Immature natural killer cell (primary cell): ENCODE data around the gene FPR2. TPM values are rescaled to one million over a fixed set of nuclear protein-coding genes. Genes with fewer than 3 reads are reported as not detected.
"Not testable (repeated sequence)": the region's sequence is repeated elsewhere in the genome, so short reads cannot be mapped to it uniquely, and the experiment has no call there.

Experiments used
- DNase-seq, 3 donors: peaks; one replicate each; pipeline ENCODE4 v3.0.0; 2022; ENCODE audit warnings: mixed read lengths in 1 of 3
- H3K27ac Mint-ChIP-seq, 6 donors: one replicate each; pipeline ENCODE4 v1.8.0; 2020; ENCODE audit warnings: mixed read lengths in 6 of 6, mild to moderate bottlenecking in 5 of 6, inconsistent platforms in 4 of 6, moderate library complexity in 3 of 6
- H3K27me3 Mint-ChIP-seq, 3 donors: one replicate each; pipeline ENCODE4 v1.8.0; 2020 to 2021; ENCODE audit warnings: low read depth in 3 of 3, mild to moderate bottlenecking in 3 of 3, mixed read lengths in 3 of 3, moderate library complexity in 3 of 3, inconsistent platforms in 1 of 3
- H3K36me3 Mint-ChIP-seq, 3 donors: one replicate each; pipeline ENCODE4 v1.8.0; 2020; ENCODE audit warnings: mixed read lengths in 3 of 3, inconsistent platforms in 2 of 3, mild to moderate bottlenecking in 2 of 3
- H3K4me1 Mint-ChIP-seq, 2 donors: one replicate each; pipeline ENCODE4 v1.8.0; 2020; ENCODE audit warnings: inconsistent platforms in 2 of 2, mild to moderate bottlenecking in 2 of 2, mixed read lengths in 2 of 2, moderate library complexity in 1 of 2
- H3K4me3 Mint-ChIP-seq, 5 donors: one replicate each; pipeline ENCODE4 v1.8.0; 2020; ENCODE audit warnings: mild to moderate bottlenecking in 5 of 5, mixed read lengths in 5 of 5, inconsistent platforms in 3 of 5, moderate library complexity in 3 of 5
- H3K9me3 Mint-ChIP-seq, 6 donors: one replicate each; pipeline ENCODE4 v1.8.0; 2020; ENCODE audit warnings: mild to moderate bottlenecking in 6 of 6, mixed read lengths in 6 of 6, inconsistent platforms in 4 of 6, moderate library complexity in 3 of 6
- polyA plus RNA-seq, 3 donors: library from polyadenylated mRNA; unstranded; fragments of 300-500 nt; fragmentation: Illumina TruSeq; gene quantifications; one replicate each; pipeline ENCODE4 v1.2.3, GENCODE V29; 2021

The FPR2 gene
- polyA plus RNA-seq, 3 donors from 2014 or later: not detected

DNA sequence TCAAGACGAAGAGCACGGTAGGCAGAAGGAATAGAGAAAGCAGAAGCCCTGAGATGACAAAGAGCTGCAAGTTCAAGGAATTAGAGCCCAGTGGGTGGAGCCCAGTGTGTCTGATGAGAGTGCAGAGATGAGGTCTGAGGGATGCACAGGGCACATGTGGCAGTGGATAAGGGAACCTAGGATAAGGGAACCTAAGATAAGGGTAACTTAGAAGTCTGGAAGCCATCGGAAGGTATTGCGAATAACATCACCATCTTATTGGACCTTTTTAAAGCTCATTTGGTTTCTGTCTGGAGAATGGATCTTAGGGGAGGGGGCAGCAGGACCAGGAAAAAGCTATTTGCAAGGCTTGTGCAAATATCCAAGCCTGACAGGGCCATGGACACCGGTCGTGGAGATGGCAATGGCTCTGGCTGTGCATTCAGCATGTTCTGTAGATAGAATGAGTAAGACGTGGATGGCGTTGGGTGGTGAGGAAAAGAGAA is 35.3 kb downstream of the FPR2 start:
- no peaks in the 10 kb centered on the region for H3K4me1 Mint-ChIP-seq
- H3K9me3 Mint-ChIP-seq: peaks cover 0 to 6% (median 0%) of the 10 kb centered on the region in 6 donors
- no peak overlapping the region for H3K27ac Mint-ChIP-seq
- no peak for DNase-seq
- peaks cover 0 to 11% (median 1%) of the 10 kb centered on the region in 3 donors for H3K27me3 Mint-ChIP-seq
- peaks cover 0 to 4% (median 0%) of the 10 kb centered on the region in 3 donors for H3K36me3 Mint-ChIP-seq
- no peak overlapping the region for H3K4me3 Mint-ChIP-seq

DNA sequence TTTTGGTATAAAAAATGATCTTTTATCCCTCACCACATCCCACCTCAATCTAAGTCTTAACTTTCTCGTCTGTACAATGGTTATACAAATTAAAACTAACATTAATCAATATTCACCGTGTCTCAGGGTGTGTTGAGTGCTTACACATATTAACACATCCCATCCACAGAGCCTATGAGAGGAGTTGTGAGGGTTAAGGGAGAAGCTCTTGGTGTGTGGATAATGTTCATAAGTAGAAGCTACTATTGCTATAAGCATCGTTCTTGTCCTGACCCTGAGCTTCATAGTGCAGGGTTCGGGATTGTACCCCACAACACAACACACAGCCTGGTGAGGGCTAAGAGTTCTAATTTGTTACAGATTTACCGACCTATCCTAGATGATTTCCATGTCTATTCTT is 36.5 kb downstream of the FPR2 start:
- Mint-ChIP-seq H3K36me3 (peaks cover 0 to 4% (median 0%) of the 10 kb centered on the region in 3 donors), H3K4me3 (no peak overlapping the region), H3K9me3 (peaks cover 0 to 6% (median 0%) of the 10 kb centered on the region in 6 donors), H3K4me1 (no peaks in the 10 kb centered on the region), H3K27me3 (peaks cover 0 to 11% (median 1%) of the 10 kb centered on the region in 3 donors), H3K27ac (no peak overlapping the region)
- no peak for DNase-seq

DNA sequence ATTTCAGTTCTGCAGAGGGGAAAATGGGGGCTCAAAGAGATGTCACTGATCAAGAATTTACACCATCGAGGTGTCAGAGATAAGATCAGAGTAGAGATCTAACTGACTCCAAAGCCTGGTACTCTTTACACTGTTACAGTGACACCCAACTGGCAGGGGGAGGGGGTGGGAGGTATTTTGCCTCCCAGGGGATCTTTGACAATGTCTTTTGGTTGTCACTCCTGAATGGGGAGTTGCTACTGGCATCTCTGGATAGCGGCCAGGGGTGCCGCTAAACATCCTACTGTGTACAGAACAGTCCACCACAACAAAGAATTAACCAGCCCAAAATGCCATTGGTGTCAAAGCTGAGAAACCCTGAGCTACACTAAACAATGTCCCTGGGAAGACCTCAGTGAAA is 37.1 kb downstream of the FPR2 start:
- no peak for DNase-seq
- no peak overlapping the region for H3K4me3 Mint-ChIP-seq
- no peak overlapping the region for H3K27ac Mint-ChIP-seq

DNA sequence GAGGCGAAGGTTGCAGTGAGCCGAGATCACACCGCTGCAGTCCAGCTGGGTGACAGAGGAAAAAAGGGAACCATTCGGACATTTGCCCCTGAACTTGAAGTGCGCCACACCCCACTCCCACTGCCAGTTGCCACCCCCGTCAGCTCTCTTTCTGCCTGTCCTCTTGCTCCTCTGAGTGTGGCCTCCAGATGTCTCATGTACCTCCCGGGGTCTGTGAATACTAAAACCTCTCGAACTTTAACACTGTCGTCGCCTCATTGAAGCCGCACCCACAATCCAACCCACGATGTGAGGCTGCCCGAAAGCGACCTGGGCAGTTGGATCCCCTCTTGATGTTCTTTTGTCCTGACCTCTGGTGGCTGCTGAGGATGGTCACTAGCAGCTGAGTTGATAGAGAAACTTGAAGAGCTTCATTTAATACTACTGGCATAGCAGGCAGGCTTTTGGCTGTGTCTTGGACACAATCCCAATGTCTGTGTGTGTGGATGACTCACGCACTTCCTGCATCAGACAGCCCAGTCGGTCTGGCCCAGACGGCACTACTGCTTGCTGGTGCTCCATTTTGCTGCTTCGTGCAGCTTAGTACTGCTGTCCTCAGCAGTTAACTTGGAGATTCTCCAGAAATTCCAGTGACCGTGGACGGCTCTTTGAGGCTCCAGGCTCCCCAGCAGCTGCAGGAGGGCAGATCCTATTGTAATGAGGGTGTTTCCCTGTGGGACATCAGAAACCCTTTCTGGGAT is 38.2 kb downstream of the FPR2 start:
- peaks cover 0 to 6% (median 0%) of the 10 kb centered on the region in 6 donors for H3K9me3 Mint-ChIP-seq
- H3K4me3 Mint-ChIP-seq: no peak overlapping the region

More for the DNA sequence above, 37.1 kb downstream of the FPR2 start:
- Mint-ChIP-seq H3K9me3 (peaks cover 0 to 6% (median 0%) of the 10 kb centered on the region in 6 donors), H3K4me1 (no peaks in the 10 kb centered on the region), H3K27me3 (peaks cover 0 to 11% (median 1%) of the 10 kb centered on the region in 3 donors), H3K36me3 (peaks cover 0 to 4% (median 0%) of the 10 kb centered on the region in 3 donors)

DNA sequence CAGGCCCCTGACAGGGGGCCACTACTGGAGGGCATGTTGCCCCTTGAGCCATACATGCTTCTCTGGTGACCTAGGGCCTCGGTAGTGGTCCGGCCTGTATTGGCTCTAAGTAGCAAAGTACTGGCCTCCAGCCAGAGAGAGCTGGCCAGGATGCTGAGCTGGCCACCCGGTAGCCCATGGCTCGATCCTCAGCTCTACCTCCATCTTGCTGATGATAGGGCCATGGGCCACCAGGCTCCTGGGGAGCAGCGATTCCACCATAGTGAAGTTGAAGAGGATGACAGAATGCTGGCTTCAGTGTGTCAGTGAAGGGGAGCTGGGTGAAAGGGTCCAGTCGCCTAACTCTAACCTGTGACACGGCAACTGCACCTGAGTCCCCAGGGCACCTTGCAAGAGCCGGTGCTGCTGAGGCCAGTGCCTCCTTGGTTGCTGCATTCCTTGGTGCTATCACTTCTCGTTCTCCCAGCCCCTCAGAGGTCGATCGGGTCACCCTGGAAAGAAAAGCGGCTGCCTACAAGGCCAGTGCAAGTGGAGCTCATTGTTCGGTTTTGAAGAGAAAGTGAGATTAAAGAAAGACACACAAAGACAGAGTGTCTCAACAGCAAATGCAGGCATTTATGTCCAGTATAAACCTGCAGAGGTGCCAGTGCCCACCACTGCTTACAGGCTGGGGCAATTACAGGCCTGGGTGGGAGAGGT is 38.9 kb downstream of the FPR2 start:
- Mint-ChIP-seq H3K9me3 (peaks cover 0 to 6% (median 0%) of the 10 kb centered on the region in 6 donors), H3K36me3 (peaks cover 0 to 4% (median 3%) of the 10 kb centered on the region in 3 donors), H3K27ac (no peak overlapping the region), H3K27me3 (peaks cover 0 to 14% (median 1%) of the 10 kb centered on the region in 3 donors), H3K4me1 (no peaks in the 10 kb centered on the region), H3K4me3 (no peak overlapping the region)
- no peak for DNase-seq

More for the DNA sequence above, 38.2 kb downstream of the FPR2 start:
- Mint-ChIP-seq H3K27me3 (peaks cover 0 to 15% (median 1%) of the 10 kb centered on the region in 3 donors), H3K36me3 (peaks cover 0 to 4% (median 0%) of the 10 kb centered on the region in 3 donors), H3K27ac (no peak overlapping the region), H3K4me1 (no peaks in the 10 kb centered on the region)
- DNase-seq: no peak

DNA sequence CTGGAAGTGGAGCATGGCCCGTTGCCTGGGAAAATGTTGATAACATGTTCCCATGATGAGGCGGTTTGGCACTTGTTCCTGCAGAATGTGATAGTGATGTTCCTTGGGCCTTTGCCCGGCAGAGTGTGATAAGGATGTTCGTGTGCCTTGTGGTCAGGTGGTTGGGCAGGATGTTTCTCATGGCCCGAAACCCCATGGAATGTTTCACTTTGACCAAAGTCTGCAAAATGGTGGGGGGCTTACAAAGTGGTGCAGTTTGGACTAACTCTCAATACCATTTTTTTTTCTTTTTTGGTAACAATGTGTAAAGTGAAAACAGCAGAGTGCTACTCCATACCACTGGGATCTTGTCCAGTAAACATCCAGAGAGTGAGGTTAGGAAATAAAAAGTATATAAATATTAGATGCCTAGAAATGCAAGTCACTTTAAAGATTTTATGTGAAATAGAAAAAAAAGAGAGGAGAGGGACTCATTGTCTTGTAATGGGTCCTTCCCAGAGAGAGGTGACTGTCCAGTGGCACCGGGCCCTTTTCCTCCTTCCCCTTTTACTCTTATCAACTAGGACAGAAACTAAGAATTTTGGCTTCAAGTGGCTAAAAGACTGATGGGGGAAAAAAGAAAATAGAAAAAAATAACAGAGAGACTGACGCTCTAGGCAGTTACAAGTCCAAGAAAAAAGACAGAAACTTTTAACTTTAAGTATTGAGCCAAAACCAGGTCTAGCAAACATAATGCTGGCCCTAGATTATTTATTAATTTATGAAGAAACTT is 39.7 kb downstream of the FPR2 start:
- Mint-ChIP-seq H3K4me1 (no peaks in the 10 kb centered on the region), H3K27ac (no peak overlapping the region), H3K9me3 (peaks cover 0 to 6% (median 0%) of the 10 kb centered on the region in 6 donors), H3K36me3 (peaks cover 0 to 4% (median 3%) of the 10 kb centered on the region in 3 donors), H3K4me3 (no peak overlapping the region), H3K27me3 (peaks cover 0 to 12% (median 1%) of the 10 kb centered on the region in 3 donors)
- no peak for DNase-seq

DNA sequence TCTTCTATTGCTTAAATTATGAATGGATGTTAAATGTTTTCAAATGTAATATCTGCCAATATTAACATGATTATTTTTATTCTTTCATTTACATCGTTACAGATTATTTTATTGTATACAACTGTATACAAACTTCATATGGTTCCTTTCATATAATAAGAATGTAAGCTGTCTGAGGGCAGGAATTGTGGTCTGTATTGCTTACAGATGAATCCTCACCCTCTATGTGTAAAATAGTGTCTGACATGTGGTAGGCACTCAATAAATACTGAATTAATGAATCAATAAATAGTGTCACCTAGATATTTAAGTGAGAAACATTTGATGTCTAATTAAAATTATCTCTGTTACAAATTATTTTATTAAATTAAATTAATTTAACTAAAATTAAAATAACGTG is 41.8 kb downstream of the FPR2 start:
- Mint-ChIP-seq H3K4me3 (no peak overlapping the region), H3K27me3 (peaks cover 0 to 7% (median 1%) of the 10 kb centered on the region in 3 donors), H3K4me1 (peaks cover 12 to 20% of the 10 kb centered on the region in 2 donors), H3K36me3 (peaks cover 0 to 4% (median 3%) of the 10 kb centered on the region in 3 donors), H3K9me3 (peaks cover 0 to 2% (median 0%) of the 10 kb centered on the region in 6 donors), H3K27ac (no peak overlapping the region)
- DNase-seq: no peak

DNA sequence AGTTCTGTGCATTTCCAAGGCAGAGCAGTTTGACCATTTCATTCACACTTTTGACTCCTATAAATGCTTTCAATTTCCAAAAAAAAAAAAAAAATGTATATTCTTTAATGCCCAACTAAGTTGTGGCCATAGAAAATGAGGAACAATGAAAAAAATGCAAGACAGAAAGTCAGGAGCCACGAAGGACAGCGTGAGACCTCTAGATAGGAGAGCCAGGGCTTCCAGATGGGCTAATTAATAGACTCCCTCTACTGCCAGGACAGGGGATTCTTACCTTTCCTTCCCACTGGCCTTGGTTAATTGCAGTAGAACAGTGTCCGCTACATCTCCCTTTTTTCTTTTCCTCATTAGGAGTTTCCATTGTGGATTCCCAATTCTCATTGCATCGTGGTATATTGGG is 42.5 kb downstream of the FPR2 start:
- H3K4me3 Mint-ChIP-seq: no peak overlapping the region
- no peak for DNase-seq
- no peak overlapping the region for H3K27ac Mint-ChIP-seq
- H3K9me3 Mint-ChIP-seq: peaks cover 0 to 2% (median 0%) of the 10 kb centered on the region in 6 donors
- H3K36me3 Mint-ChIP-seq: peaks cover 0 to 4% (median 3%) of the 10 kb centered on the region in 3 donors
- peaks cover 17 to 27% of the 10 kb centered on the region in 2 donors for H3K4me1 Mint-ChIP-seq
- peaks cover 0 to 7% (median 1%) of the 10 kb centered on the region in 3 donors for H3K27me3 Mint-ChIP-seq

DNA sequence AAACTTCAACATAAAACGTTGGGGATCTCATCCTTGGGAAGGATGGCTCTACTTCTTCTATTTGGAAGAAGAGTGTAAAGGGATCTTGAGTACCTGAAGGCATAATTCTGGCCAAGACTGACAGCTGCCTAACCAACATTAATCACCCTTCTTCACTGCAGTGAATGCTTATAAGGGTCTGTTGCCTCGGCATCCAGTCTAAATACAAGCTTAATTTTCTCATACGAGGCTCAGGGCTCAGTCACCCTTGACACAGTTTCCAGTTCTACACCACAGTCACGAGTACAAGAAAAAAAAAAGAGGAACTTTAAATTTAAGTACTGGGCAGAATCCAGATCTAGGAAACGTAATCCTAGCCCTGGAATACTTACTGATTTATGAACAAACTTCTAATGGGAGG is 43.0 kb downstream of the FPR2 start:
- no peak for DNase-seq
- peaks cover 0 to 7% (median 1%) of the 10 kb centered on the region in 3 donors for H3K27me3 Mint-ChIP-seq
- peaks cover 0 to 4% (median 3%) of the 10 kb centered on the region in 3 donors for H3K36me3 Mint-ChIP-seq
- H3K27ac Mint-ChIP-seq: no peak overlapping the region
- H3K4me3 Mint-ChIP-seq: no peak overlapping the region
- peaks cover 17 to 27% of the 10 kb centered on the region in 2 donors for H3K4me1 Mint-ChIP-seq
- H3K9me3 Mint-ChIP-seq: peaks cover 0 to 2% (median 0%) of the 10 kb centered on the region in 6 donors

DNA sequence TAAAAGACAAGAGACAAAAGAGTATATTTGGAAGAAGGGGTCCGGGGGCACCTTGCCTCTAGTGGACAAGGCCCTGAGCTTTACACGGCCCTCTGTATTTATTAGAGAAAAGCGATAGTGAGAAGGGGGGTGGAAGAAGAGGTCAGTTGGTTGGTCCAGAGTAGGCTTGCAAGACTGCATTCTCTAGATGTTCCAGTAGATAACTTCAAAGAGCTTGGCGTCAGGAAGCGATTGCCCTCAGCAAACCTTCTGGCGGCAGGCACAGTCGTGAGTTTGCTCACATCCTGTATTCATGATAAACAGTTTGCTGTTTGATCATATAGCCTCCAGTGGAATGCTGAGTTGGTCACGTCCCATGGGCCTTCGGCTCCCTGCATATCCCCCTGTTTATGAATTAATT is 43.8 kb downstream of the FPR2 start:
- not testable (repeated sequence) for H3K36me3 Mint-ChIP-seq, H3K4me3 Mint-ChIP-seq, H3K27ac Mint-ChIP-seq, H3K27me3 Mint-ChIP-seq, DNase-seq, H3K9me3 Mint-ChIP-seq
- peaks cover 17 to 27% of the 10 kb centered on the region in 2 donors for H3K4me1 Mint-ChIP-seq

DNA sequence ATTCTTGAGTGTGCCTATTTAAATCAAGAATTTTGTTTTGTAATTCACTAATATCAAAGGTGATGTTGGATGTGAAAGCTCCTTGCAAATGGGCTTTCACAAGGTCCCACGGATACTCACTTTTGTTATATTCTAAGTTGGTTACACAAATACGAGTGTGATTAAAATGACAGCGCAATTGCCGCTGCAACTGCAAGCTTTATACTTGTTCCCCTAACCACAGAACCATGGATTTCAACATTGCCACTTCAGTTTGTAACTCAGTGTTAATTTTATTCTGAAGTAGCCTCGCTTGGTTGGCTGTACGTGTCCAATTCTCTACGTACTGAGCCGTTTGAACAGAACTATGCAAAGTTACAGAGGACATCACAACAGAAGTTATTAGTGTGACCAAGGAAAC is 44.4 kb downstream of the FPR2 start:
- not testable (repeated sequence) for H3K9me3 Mint-ChIP-seq, H3K36me3 Mint-ChIP-seq, DNase-seq, H3K27ac Mint-ChIP-seq, H3K27me3 Mint-ChIP-seq, H3K4me3 Mint-ChIP-seq
- peaks cover 17 to 27% of the 10 kb centered on the region in 2 donors for H3K4me1 Mint-ChIP-seq

DNA sequence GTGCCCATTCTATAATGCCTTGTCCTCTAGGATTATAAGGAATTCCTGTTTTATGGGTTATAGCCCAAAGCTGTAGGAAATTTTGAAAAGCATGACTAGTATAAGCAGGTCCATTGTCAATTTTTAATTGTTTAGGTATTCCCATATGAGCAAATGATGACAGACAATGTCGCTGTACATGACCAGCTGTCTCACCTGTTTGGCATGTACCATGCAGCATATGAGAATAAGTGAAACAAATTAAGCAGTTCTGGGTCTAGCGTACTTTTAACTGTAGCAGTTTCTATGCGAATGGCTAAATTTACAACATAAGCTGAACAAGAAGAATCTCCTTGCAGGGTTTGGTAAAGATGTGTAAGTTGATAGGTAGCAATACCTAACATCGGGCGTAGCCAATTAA is 45.6 kb downstream of the FPR2 start:
- not testable (repeated sequence) for H3K4me3 Mint-ChIP-seq, H3K36me3 Mint-ChIP-seq, H3K9me3 Mint-ChIP-seq, H3K27me3 Mint-ChIP-seq, DNase-seq
- Mint-ChIP-seq H3K27ac (peak overlapping the region in 2 of 6 donors; percentile 63 to 79), H3K4me1 (peaks cover 17 to 27% of the 10 kb centered on the region in 2 donors)

DNA sequence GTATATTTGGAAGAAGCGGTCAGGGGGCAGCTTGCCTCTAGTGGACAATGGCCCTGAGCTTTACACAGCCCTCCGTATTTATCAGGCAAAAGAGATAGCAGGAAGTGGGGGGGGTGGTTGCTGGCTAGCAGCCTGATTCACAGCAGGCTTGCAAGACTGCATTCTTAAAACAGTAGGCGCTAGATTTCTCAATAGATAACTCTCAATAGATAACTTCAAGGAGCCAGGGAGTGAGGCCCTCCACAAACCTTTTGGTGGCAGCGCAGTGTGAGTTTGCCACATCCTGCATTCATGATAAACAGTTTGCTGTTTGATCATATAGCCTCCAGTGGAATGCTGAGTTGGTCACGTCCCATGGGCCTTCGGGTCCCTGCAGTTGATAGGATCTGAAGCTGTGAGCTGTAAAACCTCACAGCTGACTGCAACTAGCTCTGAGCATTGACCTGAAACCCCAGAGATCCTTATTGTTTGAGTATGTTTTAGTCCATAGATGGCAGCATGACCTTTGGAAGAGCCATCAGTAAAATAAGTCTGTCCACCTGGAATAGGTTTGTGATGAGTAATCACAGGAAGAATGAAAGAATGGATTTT is 46.2 kb downstream of the FPR2 start:
- H3K27me3 Mint-ChIP-seq: peaks cover 0 to 5% (median 0%) of the 10 kb centered on the region in 3 donors
- H3K9me3 Mint-ChIP-seq: peaks cover 0 to 7% (median under 1%) of the 10 kb centered on the region in 6 donors
- peak; percentile 21 to 41 (median 41) for DNase-seq
- H3K4me1 Mint-ChIP-seq: peaks cover 17 to 27% of the 10 kb centered on the region in 2 donors
- H3K36me3 Mint-ChIP-seq: peaks cover 0 to 3% (median 0%) of the 10 kb centered on the region in 3 donors
- H3K4me3 Mint-ChIP-seq: peak overlapping the region in 4 of 5 donors; percentile 16 to 49 (median 38)
- H3K27ac Mint-ChIP-seq: peak overlapping the region in 4 of 6 donors; percentile 63 to 79 (median 72)
